CD4-positive, alpha-beta T cell (primary cell): ENCODE measurements around the gene NR1H4. TPM values are rescaled to one million over a fixed set of nuclear protein-coding genes. Genes with fewer than 3 reads are reported as not detected.
"Not testable (repeated sequence)": the region's sequence is repeated elsewhere in the genome, so short reads cannot be mapped to it uniquely, and the experiment has no call there.

Source experiments
- ATAC-seq: fragments of 200-7000 bp; cut with Tn5 transposase; one replicate; pipeline ENCODE4 v1.10.0; 2022; ENCODE audit warnings: mild to moderate bottlenecking; ENCODE audit not compliant: poor library complexity
- CTCF ChIA-PET: fragments of 350-600 bp; sonication (Branson Sonifier 250); formaldehyde crosslinking; loops from one replicate; lab custom pipeline; 2021; ENCODE audit warnings: antibody characterized with exemption, inconsistent platforms; lab: Charles Lee
- POLR2A ChIA-PET: fragments of 350-600 bp; sonication (Branson Sonifier 250); formaldehyde crosslinking; loops from one replicate; lab custom pipeline; 2021; ENCODE audit warnings: antibody characterized with exemption, inconsistent platforms; lab: Charles Lee
- DNase-seq, 14 experiments: peaks; one replicate each; pipeline ENCODE4 v3.0.0-alpha.2; 2013 to 2020; ENCODE audit warnings: mixed read lengths in 2 of 14
- H3K27ac ChIP-seq, 2 donors: one replicate each; pipeline versions ENCODE4 v1.5.1 to v1.7.0; 2013; ENCODE audit warnings: low read length in 2 of 2, low read depth in 1 of 2, mild to moderate bottlenecking in 1 of 2
- H3K27me3 ChIP-seq, 2 experiments: 1 replicate in 1 of 2; 2 replicates in 1 of 2; pipeline versions ENCODE4 v1.6.1 to v1.7.0; 2013; ENCODE audit warnings: low read length in 2 of 2, control low read depth in 1 of 2, mild to moderate bottlenecking in 1 of 2, moderate library complexity in 1 of 2; ENCODE audit not compliant: insufficient read depth in 2 of 2, control insufficient read depth in 1 of 2
- H3K36me3 ChIP-seq: one replicate; pipeline ENCODE4 v1.6.1; 2013; ENCODE audit warnings: low read length, control low read depth; ENCODE audit not compliant: insufficient read depth
- H3K4me1 ChIP-seq: one replicate; pipeline ENCODE4 v1.6.1; 2013; ENCODE audit warnings: low read length, control low read depth; ENCODE audit not compliant: insufficient read depth
- H3K4me3 ChIP-seq: one replicate; pipeline ENCODE4 v1.5.1; 2013; ENCODE audit warnings: mild to moderate bottlenecking, low read length, moderate library complexity
- H3K9me3 ChIP-seq, 2 experiments: 1 replicate in 1 of 2; 2 replicates in 1 of 2; pipeline versions ENCODE4 v1.6.1 to v1.7.0; 2013; ENCODE audit warnings: low read length in 2 of 2, mild to moderate bottlenecking in 2 of 2, control low read depth in 1 of 2, moderate library complexity in 1 of 2; ENCODE audit not compliant: control insufficient read depth in 1 of 2, insufficient read depth in 1 of 2
- H3K27ac Mint-ChIP-seq: one replicate; pipeline ENCODE4 v1.8.0; 2020; ENCODE audit warnings: mixed read lengths
- H3K27me3 Mint-ChIP-seq: one replicate; pipeline ENCODE4 v1.8.0; 2021; ENCODE audit warnings: mixed read lengths
- H3K36me3 Mint-ChIP-seq: one replicate; pipeline ENCODE4 v1.8.0; 2021; ENCODE audit warnings: low read depth, mixed read lengths
- H3K4me1 Mint-ChIP-seq: one replicate; pipeline ENCODE4 v1.8.0; 2021; ENCODE audit warnings: low read depth, mixed read lengths
- H3K4me3 Mint-ChIP-seq: one replicate; pipeline ENCODE4 v1.8.0; 2020; ENCODE audit warnings: mild to moderate bottlenecking, mixed read lengths
- H3K9me3 Mint-ChIP-seq: one replicate; pipeline ENCODE4 v1.8.0; 2020; ENCODE audit warnings: mixed read lengths
- CTCF ChIP-seq: fragments of 200-600 bp; IDR thresholded peaks from one replicate; pipeline ENCODE4 v1.8.0; 2022; ENCODE audit warnings: antibody characterized with exemption, mild to moderate bottlenecking
- intact Hi-C, 2 experiments: fragments of 100-400 bp; cut with DNase I in 1 of 2; cut with micrococcal nuclease in 1 of 2; formaldehyde crosslinking; loops; one replicate each; pipeline versions ENCODE4 v1.15.1 to v1.9.0; 2023 to 2025; cut with DNase I, micrococcal nuclease
- total RNA-seq, 174 experiments: library from RNA in 2 of 174; stranded (reverse) in 2 of 174; gene quantifications; one replicate each; pipeline ENCODE4 v1.2.3 and lab custom pipeline; 2021 to 2026

NR1H4 gene
- total RNA-seq, 2 experiments from 2014 or later = not detected

DNA sequence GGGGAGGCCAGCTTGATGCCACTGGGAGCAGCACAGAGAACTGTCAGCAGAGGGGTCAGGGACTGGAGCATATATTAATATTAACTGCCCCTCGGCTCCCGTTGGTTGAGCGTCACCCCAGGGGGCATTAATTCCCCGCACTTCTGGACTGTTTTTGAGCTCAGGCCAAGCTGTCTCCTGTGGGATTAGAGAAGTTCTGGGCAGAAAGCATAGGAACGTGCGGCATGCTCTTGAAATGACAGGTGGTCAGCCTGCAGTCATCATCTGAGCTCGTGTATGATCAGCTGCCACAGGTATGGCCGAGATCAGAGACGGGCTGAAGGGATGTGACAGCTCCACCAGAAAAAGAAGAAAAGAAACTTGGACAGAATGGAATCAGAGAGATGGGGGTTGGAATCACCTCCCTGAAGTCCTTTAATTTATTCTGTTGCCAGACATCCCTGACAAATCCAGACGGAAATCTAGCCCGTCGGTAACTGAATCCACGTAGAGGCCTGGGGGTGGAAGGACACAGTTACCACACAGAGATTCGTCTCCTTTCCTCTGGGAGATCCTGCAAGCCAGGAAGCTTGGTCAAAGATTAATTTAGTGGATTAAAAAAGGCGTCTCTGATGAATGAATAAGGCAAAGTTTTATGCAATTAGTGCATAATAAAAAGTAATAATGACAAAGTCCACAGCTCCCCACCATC, 23.6 kb downstream of the NR1H4 start:
- no peaks in the 10 kb centered on the region for H3K9me3 Mint-ChIP-seq
- no peaks in the 10 kb centered on the region for H3K36me3 ChIP-seq
- H3K27ac Mint-ChIP-seq = no peak overlapping the region
- TF ChIP-seq CTCF = no peak
- H3K4me3 Mint-ChIP-seq = no peak overlapping the region
- intact Hi-C loops = no loop called here
- H3K27me3 ChIP-seq = no peaks in the 10 kb centered on the region
- H3K4me1 Mint-ChIP-seq = no peaks in the 10 kb centered on the region
- H3K4me3 ChIP-seq = no peak overlapping the region
- H3K27me3 Mint-ChIP-seq = peaks cover 7% of the 10 kb centered on the region
- H3K9me3 ChIP-seq = no peaks in the 10 kb centered on the region
- no peak overlapping the region for H3K27ac ChIP-seq
- ChIA-PET POLR2A (no interaction called here), CTCF (no interaction called here)
- DNase-seq (no peak), ATAC-seq (no peak)
- H3K36me3 Mint-ChIP-seq = no peaks in the 10 kb centered on the region
- H3K4me1 ChIP-seq = no peaks in the 10 kb centered on the region

DNA sequence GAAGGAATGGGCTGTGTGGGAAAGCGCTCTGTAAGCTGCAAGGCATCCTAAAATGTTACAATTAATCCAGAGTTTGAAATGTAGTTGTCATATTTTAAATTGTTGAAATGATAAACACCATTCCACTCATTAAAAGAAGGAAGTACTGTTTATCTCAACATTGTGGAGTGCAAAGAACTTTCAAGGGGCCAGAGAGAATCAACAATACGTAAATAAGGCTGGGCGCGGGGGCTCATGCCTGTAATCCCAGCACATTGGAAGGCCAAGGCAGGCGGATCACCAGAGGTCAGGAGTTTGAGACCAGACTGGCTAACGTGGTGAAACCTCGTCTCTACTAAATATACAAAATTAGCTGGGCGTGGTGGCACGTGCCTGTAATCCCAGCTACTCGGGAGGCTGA, 24.5 kb downstream of the NR1H4 start:
- Histone ChIP-seq H3K27me3 (no peaks in the 10 kb centered on the region), H3K9me3 (no peaks in the 10 kb centered on the region), H3K4me3 (no peak overlapping the region), H3K36me3 (no peaks in the 10 kb centered on the region), H3K27ac (no peak overlapping the region), H3K4me1 (no peaks in the 10 kb centered on the region)
- Mint-ChIP-seq H3K27me3 (peaks cover 7% of the 10 kb centered on the region), H3K27ac (no peak overlapping the region), H3K9me3 (no peaks in the 10 kb centered on the region), H3K4me1 (no peaks in the 10 kb centered on the region), H3K36me3 (no peaks in the 10 kb centered on the region), H3K4me3 (no peak overlapping the region)
- TF ChIP-seq CTCF = no peak
- no peak for ATAC-seq
- ChIA-PET CTCF (no interaction called here), POLR2A (no interaction called here)
- no peak for DNase-seq
- intact Hi-C loops = no loop called here

- Mint-ChIP-seq H3K27me3 (peaks cover 3% of the 10 kb centered on the region), H3K9me3 (no peaks in the 10 kb centered on the region), H3K4me1 (no peaks in the 10 kb centered on the region), H3K36me3 (no peaks in the 10 kb centered on the region), H3K27ac (no peak overlapping the region), H3K4me3 (no peak overlapping the region)
- CTCF ChIA-PET = no interaction called here
- H3K9me3 ChIP-seq = no peaks in the 10 kb centered on the region
- no peaks in the 10 kb centered on the region for H3K36me3 ChIP-seq
- no peak for TF ChIP-seq CTCF
- no peak overlapping the region for H3K27ac ChIP-seq
- POLR2A ChIA-PET = no interaction called here
- no peak for DNase-seq
- ATAC-seq = no peak
- no peaks in the 10 kb centered on the region for H3K4me1 ChIP-seq
- H3K4me3 ChIP-seq = no peak overlapping the region
- no peaks in the 10 kb centered on the region for H3K27me3 ChIP-seq
- intact Hi-C loops = no loop called here
These were observed 25.8 kb downstream of the NR1H4 start for GRCh38 chr12:100499416-100499815.

DNA sequence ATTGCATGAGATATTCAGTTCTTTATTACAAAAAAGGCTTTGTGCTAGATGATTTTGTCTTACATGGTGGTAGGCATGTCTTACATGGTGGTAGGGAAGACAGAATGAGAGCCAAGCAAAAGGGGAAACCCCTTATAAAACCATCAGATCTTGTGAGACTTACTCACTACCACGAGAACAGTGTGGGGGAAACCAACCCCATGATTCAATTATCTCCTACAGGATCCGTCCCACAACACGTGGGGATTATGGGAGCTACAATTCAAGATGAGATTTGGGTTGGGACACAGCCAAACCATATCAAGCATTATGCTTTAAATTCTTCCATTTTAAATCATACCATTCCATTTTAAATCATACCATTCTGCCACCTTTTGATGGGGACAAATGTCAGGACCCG, 29.1 kb downstream of the NR1H4 start:
- CTCF ChIA-PET, H3K4me1 ChIP-seq, H3K36me3 ChIP-seq, H3K36me3 Mint-ChIP-seq, intact Hi-C loops, POLR2A ChIA-PET, DNase-seq, ATAC-seq, H3K4me1 Mint-ChIP-seq, H3K4me3 Mint-ChIP-seq, H3K4me3 ChIP-seq, H3K27me3 Mint-ChIP-seq, H3K27ac Mint-ChIP-seq, H3K9me3 Mint-ChIP-seq, H3K27ac ChIP-seq, H3K27me3 ChIP-seq, H3K9me3 ChIP-seq: not testable (repeated sequence)
